Subcutaneous adipose tissue (tissue), 4 donors: ENCODE data around the gene PEX16. TPM values are rescaled to one million over a fixed set of nuclear protein-coding genes. Genes with fewer than 3 reads are reported as not detected.

ENCODE experiments used
- total RNA-seq, 4 donors: library from RNA; depleted of rRNA; stranded (reverse); fragments of >200 nt; gene quantifications; one replicate each; pipeline ENCODE4 v1.1.0, GENCODE V29; 2016
- TF ChIP-seq, protein P1 (sequence below): fragments of 450-650 bp; IDR thresholded peaks from one replicate; pipeline ENCODE4 v1.5.1; 2016; ENCODE audit warnings: low read depth, mild to moderate bottlenecking, control low read depth, antibody characterized with exemption, moderate library complexity

Gene PEX16
- total RNA-seq, 4 donors from 2014 or later, result 17.3 to 40.5 (median 26.7) TPM

DNA sequence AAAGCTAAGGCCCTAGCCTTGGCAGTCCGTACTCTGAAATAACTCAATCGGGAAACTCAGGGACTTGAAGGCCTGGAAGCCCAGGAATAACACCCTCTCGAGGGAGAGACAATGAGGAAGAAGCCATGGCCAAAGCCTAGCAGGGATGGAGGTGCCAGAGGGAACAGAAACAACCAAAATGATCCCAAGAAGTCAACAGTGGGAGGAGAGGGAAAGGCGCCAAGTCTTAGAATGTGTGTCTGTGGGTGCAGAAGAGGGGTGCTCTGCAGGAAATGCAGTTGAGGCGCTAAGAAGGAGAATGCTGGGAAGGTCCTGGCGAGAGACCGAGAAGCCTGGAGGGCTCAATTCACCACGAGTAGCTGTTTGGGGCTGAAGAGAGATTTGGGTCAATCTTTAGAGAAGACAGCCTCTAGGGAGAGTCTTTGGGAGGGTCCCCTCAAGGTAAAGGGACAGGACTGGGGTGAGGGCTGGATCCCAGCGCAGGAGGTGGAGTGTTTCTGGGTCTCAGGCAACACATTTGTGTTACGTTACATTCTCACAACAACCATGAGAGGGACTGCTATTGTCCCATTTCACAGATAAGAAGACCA, 33.0 kb downstream of the PEX16 start:
- TF ChIP-seq, protein P1, sequence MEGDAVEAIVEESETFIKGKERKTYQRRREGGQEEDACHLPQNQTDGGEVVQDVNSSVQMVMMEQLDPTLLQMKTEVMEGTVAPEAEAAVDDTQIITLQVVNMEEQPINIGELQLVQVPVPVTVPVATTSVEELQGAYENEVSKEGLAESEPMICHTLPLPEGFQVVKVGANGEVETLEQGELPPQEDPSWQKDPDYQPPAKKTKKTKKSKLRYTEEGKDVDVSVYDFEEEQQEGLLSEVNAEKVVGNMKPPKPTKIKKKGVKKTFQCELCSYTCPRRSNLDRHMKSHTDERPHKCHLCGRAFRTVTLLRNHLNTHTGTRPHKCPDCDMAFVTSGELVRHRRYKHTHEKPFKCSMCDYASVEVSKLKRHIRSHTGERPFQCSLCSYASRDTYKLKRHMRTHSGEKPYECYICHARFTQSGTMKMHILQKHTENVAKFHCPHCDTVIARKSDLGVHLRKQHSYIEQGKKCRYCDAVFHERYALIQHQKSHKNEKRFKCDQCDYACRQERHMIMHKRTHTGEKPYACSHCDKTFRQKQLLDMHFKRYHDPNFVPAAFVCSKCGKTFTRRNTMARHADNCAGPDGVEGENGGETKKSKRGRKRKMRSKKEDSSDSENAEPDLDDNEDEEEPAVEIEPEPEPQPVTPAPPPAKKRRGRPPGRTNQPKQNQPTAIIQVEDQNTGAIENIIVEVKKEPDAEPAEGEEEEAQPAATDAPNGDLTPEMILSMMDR, result no peak

DNA sequence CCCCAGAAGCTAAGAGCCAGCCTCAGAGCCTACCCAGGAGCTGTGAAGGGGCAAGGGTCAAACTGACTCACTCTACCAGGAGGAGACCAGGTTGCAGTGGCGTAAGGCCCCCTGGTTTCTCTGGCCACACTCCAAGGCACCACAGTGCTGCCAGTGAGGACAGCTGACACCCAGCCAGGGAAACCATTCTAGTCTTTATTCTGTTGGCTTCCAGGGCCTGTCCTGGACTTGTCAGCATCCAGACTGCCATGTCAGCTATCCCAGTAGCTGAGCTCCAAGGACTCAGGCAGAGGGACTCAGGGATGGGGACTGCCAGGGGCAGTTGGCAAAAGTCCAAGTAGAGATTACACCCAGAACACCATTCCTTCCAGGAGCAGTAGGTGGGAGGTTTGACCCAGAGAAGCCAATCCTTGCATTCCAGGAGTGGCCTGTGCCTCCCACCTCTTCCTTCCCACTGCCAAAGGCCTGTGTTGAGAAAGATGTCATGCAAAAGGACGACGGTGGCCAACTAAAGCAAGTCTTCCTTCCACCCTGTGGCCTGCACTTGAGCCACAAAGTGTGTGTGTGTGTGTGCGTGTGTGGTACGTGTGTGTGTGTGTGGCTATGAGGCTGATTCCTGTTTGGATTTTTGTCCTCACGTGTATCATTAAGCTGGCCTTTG, 35.8 kb downstream of the PEX16 start:
- TF ChIP-seq, protein P1, result no peak

- TF ChIP-seq, protein P1, result no peak
Observed at GRCh38 chr11:45880772-45881570, 36.7 kb downstream of the PEX16 start.

GRCh38 chr11:45879803-45880686, 37.6 kb downstream of the PEX16 start:
- TF ChIP-seq, protein P1, result no peak

GRCh38 chr11:45877845-45878244, 39.8 kb downstream of the PEX16 start:
- TF ChIP-seq, protein P1, result no peak

- TF ChIP-seq, protein P1, result no peak
Observed at GRCh38 chr11:45877221-45877620, 40.5 kb downstream of the PEX16 start.

- TF ChIP-seq, protein P1, result no peak
Observed at GRCh38 chr11:45876401-45876800, 41.3 kb downstream of the PEX16 start.
